GM21423 (cell line): Measurements from ENCODE around the gene LAP3.
A peak's percentile ranks its signal among the peaks of the same experiment; 100 is the strongest.
"Not testable (repeated sequence)": the region's sequence is repeated elsewhere in the genome, so short reads cannot be mapped to it uniquely, and the experiment has no call there.

Experiments
- ATAC-seq: cut with Tn5 transposase; IDR thresholded peaks from one replicate; pipeline ENCODE4 v1.9.1; 2021; ENCODE audit warnings: mild to moderate bottlenecking, moderate library complexity; ENCODE audit not compliant: unreplicated experiment

LAP3 gene

DNA sequence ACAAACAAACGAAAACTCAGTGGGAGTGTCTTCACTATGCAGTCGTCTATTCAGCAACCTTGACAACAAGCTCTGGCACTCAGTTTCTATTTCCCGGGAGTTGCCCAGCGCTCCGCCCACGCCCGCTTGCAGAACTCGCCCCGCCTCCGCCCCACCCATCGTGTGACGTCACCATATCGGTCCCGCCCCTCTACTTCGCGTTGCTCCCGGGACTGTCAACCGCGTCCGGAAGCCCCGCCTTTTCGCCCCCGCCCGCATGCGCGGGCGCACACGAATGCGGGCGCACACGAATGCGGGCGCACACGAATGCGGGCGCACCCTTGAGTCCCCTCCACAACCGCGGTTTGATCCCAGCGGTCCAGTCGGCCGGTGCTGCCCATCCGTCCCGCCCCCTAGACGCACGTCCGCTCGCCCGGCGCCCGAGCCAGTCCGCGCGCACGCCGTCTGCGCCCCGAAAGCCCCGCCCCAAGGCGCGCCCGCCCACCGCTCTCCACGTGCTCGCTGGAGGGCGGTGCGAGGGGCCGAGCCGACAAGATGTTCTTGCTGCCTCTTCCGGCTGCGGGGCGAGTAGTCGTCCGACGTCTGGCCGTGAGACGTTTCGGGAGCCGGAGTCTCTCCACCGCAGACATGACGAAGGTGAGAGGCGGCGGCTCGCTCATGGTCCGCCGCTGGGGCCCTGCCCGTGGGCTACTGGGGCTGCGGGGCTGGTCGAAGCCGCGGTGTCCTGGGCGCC lies at the start of gene LAP3:
Gene LAP3, plus strand, starts transcription at position 267 of the 733 bp plus-strand sequence. Its CDS starts 268 bp downstream, at position 535.
- peak; percentile 82 for ATAC-seq

DNA sequence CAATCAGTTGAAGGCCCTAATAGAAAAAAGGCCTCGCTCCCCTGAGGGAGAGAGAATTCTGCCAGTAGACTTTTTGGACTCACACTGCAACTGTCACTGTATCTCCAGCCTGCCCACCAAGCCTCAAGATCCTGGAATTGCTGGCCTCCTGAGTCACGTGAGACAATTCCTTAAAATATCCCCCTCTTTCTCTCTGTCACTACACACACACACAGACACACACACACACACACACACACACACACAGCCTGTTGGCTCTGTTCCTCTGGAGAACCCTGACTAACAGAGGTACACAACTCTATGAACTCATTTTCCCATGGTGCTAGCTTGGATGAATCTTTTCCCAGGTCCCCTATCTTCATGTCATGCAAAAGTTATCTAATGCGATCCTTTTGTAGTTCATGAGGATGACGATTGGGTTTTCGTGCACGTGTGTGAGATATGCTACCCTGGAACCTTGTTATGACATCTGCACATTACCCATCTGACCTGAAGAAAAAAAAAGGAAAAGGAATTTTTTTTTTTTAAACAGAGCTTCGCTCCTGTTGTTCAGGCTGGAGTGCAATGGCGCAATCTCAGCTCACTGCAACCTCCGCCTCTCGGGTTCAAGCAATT lies 48.3 kb upstream of the LAP3 start:
- no peak for ATAC-seq

DNA sequence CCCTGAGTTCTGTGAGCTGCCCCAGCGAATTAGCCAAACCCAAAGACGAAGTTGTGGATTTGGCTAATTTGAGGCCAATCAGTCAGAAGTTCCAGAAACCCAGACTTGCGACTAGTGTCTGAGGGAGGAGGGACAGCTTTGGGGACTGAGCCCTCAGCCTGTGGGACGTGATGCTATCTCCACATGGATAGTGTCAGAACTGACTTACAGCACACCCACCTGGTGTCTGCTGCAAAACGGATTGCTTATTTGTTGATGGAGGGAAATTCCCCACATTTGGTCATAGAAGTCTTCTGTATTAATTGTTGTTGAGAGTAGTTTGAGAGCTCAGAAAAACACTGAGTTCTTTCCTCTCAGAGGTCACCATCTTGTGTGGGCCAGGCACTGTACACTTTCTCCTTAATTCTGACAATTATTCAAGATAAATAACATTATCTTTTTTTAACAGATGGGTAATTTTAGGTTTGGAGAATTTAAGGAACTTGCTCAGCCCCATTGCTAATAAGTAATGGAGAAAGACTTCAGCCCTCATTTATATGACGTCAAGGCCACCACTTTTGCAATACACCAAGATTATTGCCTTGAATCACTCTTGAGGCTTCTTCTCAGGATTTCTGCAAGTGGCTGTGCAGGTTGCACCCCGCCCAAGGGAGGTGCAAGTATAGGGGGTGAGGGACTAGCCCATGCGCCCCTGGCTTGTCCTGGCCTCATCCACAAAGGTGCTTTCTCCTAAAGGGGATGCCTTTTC lies 45.3 kb upstream of the LAP3 start:
- no peak for ATAC-seq

DNA sequence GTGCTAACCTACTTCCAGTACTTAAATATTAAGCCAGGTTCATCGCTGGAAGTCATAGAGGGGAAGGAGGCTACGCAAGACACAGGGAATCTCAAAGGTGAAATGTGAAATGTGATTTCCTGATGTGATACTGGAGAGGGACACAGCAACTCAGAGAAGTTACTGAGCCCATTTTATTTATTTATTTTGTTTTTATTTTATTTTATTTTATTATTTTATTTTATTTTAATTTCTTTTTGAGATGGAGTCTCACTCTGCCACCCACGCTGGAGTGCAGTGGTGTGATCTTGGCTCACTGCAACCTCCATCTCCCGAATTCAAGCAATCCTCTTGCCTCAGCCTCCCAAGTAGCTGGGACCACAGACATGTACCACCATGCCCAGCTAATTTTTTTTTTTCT lies 42.3 kb upstream of the LAP3 start:
- no peak for ATAC-seq

DNA sequence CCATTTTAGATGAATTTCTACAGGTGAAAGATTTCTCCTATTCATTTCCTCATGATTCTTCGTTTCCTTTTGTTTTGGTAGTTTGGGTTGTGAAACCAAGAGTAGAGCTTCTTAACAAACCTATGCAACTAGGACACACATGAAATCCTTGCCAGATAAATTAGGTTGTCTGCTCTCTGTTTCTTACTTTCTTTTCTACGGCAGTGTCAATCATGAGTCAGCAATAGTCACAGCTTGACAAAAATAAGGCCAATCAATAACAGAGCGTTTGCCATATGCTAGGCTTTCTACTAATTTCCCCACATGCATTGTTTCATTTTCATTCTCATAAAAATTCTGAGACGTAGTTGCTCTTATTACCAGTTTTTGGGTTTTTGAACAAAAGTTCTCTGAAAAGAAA lies 41.8 kb upstream of the LAP3 start:
- ATAC-seq = no peak

DNA sequence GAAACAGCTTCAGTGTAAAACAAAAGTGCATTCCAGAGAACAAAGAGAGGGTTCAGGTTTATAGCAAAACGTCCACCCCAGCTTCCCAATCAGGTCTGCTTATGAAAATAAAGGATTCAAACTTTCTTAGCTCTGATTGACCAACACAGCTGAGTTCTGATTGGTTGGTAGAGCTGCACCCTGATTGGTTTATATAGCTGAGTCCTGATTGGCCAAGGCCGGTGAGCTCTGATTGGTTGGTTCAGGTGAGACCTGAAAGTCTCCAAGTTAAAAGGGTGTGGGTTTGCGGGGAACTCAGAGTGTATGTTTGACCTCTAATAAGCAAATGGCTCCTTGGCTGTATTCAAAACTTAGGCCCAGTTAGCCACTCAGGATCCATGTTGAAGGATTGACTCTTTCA lies 41.1 kb upstream of the LAP3 start:
- ATAC-seq = no peak

DNA sequence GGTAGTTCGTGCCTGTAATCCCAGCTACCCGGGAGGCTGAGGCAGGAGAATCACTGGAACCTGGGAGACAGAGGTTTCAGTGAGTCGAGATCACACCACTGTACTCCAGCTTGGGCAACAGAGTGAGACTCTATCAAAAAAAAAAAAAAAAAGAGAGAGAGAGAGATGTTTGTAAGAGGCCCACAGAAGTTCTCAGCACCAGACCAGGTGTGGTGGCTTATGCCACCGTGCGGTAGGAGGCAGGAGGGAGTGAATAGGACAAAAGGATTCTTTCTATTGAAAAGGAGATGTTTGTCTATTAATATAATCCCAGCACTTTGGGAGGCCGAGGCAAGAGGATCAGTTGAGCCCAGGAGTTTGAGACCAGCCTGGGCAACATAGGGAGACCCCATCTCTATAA lies 39.9 kb upstream of the LAP3 start:
- not testable (repeated sequence) for ATAC-seq

DNA sequence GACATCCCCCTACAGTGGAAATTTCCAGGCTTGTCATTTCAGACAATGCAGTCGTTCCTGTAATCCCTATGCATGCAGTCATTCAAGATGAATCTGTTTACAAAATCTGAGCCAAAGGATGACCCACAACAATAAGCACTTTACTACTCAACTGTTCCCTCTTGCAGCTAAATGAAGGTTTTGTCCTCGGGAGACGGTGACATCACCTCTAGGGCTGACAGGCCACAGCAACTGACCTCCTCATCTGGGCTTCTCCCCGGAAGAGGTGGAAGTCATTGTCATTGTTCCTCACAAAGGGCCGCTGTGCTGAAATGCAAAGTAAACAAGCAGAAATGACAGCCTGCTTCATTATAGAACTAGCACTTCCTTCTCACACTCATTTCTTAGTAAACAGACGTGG lies 32.8 kb upstream of the LAP3 start:
- no peak for ATAC-seq

DNA sequence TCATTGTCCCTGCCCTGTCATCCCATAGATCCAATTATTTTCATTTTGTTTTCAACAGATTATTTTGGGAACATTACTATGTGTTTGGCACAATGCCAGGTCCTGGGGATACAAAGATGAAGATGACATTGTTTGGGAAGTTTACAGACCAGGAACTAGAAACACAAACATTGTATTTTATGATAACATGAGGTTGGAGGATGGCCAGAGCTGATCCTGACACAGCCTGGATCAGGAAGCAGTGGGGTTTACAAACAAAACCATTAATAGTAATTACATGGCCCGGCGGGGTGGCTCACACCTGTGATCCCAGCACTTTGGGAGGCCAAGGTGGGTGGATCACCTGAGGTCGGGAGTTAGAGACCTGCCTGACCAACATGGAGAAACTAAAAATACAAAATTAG lies 32.2 kb upstream of the LAP3 start:
- no peak for ATAC-seq

DNA sequence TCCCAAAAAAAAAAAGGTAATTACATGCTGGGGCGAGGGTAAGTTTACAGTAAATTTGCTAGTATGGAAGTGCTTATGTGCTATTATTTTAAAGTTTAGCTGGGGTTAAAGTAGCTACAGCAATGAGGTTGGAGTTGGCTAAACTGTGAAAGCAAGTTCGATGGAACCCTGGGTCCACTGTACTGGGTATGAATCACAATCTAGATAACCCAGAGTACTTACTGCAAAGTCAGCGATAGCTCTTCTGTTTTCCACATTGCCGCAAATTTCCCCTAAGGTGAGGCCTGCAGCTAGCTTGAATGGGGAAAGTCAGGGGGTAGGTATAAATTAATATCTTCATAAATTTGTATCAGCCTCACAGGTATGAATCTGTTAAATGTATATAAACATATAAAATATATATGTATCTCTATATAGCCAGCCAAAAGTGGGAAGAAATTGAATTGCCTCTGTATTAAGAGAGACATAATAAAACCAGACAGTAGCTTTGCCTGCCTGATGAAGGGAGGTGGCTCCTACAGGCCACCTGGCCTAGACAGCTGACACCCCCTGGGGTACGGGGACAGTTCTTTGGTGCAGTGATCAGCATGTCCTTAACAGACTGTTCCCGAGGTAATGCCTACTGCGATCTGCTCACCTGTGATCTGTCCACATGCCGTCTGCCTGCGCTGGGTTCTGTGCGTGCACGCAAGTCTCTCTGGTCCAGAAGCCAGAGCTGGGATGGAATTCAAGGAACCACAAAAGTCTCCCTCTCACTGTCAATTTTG lies 31.4 kb upstream of the LAP3 start:
- no peak for ATAC-seq

DNA sequence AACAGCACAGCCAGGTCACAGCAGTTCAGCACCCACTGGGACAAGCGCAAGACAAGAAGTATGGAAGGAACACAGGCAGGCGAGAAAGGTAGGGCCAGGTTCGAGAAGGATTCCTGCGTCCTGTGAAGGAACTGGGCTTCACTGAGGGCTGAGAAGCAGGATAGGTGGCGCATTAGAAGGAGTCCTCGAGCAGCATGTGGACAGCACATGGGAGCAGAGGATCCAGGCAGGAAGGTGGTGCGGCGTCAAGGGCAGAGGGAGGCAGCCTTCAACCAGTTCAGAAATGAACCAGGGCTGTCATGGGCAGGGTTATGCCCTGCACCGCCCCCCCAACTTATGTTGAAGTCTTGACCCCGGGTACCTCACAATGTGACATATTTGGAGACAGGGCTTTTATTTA lies 30.8 kb upstream of the LAP3 start:
- ATAC-seq = no peak

DNA sequence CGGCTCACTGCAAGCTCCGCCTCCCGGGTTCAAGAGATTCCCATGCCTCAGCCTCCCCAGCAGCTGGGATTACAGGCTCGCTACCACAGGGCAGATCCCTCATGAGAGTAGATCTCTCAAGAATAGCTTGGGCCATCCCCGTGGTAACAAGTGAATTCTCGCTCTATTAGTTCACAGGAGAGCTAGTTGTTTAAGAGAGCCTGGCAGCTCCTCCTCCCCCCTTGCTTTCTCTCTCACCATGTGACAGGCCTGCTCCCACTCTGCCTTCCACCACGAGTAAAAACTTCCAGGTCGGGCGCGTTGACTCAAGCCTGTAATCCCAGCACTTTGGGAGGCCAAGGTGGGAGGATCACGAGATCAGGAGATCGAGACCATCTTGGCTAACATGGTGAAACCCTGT lies 30.3 kb upstream of the LAP3 start:
- no peak for ATAC-seq

DNA sequence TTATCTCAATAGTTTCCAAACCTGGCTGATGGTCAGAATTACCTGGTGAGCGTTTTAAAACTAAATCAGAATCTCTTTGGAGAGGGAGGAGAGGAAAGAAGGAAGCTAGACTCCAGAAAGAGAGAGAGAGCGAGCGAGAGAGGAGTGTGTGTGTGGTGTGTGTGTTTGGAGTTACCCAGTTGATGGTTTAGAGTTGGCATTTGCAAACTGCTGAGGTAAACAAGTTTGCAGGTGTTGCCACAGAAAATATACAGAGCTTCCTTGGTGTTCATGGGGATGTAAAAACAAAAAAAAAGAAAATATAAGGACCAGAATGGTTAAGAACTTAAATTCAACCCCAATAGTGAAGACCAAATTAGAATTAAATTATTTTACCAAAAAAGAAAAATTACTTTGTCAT lies 26.4 kb upstream of the LAP3 start:
- no peak for ATAC-seq

DNA sequence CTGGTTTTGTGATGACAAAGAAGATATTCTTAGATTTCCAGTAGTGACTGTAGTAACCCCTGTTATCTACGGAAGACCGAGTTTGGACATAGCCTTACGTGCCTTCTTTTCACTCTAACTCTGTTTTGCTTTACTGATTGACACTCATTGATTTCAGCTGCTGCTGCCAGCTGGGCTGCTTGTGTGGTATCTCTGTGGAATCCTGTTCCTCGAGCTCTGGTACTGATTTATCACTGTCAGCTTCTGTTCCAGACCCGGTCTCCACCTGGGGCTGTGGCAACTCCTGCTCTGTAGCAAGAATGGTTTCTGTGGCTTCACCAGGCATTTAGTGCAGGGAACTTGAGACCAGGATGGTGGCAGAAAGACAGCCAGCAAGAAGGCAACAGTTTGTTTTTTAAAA lies 24.6 kb upstream of the LAP3 start:
- ATAC-seq = no peak

DNA sequence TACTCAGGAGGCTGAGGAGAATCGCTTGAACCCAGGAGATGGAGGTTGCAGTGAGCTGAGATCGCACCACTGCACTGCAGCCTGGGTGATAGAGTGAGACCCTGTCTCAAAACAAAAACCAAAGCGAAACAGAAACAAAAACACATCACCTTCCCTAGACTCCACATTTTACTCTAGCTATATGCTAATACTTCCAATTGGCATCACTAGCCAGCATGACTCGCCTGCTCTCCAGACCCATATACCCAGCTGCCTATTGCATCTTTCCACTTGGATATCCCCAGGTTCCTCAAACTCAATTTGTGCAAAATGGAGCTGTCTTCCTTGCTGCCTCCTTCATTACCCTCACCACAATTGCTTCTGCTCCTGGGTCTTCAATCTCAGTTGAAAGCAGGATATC lies 22.4 kb upstream of the LAP3 start:
- ATAC-seq = no peak

DNA sequence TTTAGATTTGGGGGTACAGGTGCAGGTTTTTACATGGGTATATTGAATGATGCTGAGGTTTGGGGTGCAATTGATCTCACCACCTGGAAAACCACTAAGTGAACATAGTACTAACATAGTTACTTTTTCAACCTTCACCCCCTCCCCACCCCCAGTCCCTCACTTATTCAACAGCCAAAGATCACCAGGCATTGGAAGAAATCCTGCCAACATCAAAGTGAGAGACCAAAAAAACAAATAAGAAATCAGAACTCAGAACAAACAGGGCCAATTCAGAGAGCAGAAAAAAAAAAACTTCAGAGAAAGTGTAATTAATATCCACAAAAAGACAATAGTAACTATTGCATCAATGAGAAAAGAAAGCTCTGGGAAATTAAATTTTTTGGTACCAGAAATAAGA lies 20.5 kb upstream of the LAP3 start:
- ATAC-seq = no peak

DNA sequence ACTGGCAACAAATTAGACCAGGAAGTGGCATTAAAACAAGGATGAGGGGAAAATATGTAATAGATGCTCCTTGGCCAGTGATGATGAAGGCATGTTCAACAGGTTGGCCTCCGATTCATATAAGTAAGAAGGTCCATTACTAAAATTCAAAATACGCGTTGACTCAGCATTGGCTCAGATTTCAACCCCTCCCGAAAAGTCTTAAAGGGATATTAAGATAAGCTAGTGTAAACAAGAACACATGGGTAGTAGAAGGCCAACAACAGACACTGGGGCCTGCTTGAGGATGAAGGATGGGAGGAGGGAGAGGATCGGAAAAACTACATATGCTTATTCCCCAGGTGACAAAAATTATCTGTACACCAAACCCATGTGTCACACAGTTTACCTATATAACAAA lies 19.1 kb upstream of the LAP3 start:
- no peak for ATAC-seq

DNA sequence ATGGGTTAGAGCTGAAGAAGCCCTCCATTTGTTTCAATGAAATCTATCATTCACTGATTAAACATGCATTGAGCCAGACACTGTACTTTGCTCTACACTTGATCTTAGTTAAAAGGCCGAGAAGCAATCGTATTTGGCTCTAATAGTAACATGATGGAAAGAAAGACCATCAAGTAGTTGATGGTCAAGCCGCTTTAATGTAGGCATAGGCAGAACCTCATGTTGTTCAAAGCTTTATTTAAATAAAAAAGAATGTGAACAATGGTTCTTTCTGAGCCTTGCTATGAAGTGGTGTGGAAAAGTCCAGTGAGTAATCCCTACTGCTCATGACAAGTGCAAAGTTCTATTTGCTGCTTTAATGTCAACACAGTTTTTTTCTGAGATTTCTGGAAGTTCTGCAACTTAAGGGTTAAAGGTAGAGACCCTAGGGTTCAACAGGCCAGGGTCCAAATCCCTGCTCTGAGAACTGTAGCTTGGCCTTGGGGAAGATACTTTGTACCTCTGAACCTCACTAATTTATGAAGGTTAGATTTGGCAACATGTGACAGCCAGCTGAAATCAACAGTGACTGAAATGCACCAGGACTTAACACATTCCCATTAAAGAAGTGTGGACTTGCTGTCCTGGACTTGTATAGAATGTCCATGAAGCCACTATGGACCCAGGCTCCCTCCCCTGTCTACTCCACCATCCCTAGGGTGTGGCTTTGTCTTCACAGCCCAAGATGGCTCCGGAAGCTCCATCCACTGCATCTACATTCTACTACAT lies 17.9 kb upstream of the LAP3 start:
- no peak for ATAC-seq

DNA sequence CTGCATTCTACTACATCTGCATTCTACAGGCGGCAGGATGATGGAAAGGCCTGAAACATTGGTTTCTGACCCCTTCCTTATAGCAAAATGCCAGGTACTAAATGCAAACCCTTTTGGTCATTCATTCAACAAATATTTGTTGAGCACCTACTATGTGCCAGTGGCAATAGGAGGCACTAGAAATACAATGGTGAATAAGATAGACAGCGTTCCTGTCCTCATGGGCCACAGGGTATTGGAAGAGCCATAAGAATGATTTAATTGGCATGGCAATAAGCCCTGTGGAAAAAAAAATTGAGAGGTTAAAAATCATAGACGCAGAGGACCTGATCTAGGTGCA lies 17.3 kb upstream of the LAP3 start:
- ATAC-seq = no peak

DNA sequence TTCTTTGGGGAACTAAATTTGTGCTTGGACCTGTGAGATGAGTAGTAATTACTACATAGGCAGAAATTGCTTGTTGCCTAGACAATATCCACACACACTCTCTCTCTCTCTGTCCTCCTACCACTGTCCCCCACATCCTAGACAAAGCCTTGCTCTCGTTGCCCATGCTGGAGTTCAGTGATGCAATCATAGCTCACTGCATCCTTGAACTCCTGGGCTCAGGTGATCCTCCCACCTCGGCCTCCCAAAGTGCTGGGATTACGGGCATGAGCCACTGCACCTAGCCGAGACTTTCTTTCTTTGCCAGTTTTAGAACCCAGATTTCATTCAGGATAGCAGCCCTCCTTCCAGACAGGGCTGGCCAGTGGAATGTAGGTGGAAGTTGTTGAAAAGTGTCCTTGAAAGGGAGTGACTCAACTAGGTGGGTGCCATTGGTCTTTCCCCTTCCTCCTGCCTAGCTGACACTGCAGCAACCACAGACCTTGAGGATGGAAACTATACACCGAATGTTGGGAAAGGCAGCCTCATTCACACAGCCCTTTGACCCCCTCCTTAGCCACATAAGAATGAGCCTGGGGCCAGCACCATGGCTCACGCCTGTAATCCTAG lies 16.8 kb upstream of the LAP3 start:
- ATAC-seq = no peak
